HCT116 (cell line): ENCODE results near the gene RTN1. TPM values are rescaled to one million over a fixed set of nuclear protein-coding genes. Genes with fewer than 3 reads are reported as not detected.

Experiments
- ATAC-seq: fragments of 200-7000 bp; cut with Tn5 transposase; 2 replicates; pipeline ENCODE4 v1.9.1; 2020; ENCODE audit warnings: mild to moderate bottlenecking, moderate library complexity
- BruUV-seq: library from RNA; stranded (reverse); fragments of 400-500 nt; replicated peaks from 2 replicates; lab custom pipeline; 2021; lab: Mats Ljungman, UMichigan
- CTCF ChIA-PET: fragments of 300-600 bp; sonication (Branson Sonifier 250); formaldehyde crosslinking; loops from one replicate; lab custom pipeline; 2021; ENCODE audit warnings: antibody characterized with exemption; lab: Charles Lee
- POLR2A ChIA-PET: fragments of 300-600, 350-600 bp; sonication (Branson Sonifier 250); formaldehyde crosslinking; loops from one replicate; lab custom pipeline; 2021; ENCODE audit warnings: antibody characterized with exemption; lab: Charles Lee
- RAD21 ChIA-PET, 2 experiments: fragments of 300-600 bp; sonication (Branson Sonifier 250); formaldehyde crosslinking; loops; one replicate each; lab custom pipeline; 2023; ENCODE audit warnings: low total read pairs in 2 of 2; ENCODE audit not compliant: uncharacterized antibody in 2 of 2, unreplicated experiment in 2 of 2, low non-redundant PET in 1 of 2; lab: Charles Lee
- DNase-seq: peaks from one replicate; pipeline ENCODE4 v3.0.0-alpha.2; 2010; ENCODE audit warnings: low read depth, low spot score
- H2AFZ ChIP-seq: fragments of 200-600 bp; shearing (Covaris generic), sonication (generic); 2 replicates; pipeline ENCODE4 v1.6.1; 2017; ENCODE audit warnings: low read depth, mixed run types, mixed read lengths, antibody characterized with exemption, low read length; ENCODE audit not compliant: poor library complexity, severe bottlenecking
- H3K27ac ChIP-seq: 2 replicates; pipeline ENCODE4 v1.5.1; 2012; ENCODE audit warnings: low read depth, low read length
- H3K27me3 ChIP-seq: fragments of 200-600 bp; sonication (generic); 2 replicates; pipeline ENCODE4 v1.6.1; 2016; ENCODE audit warnings: mixed run types, low read length, mixed read lengths; ENCODE audit not compliant: insufficient read depth
- H3K36me3 ChIP-seq, 2 experiments: fragments of 200-500 bp in 1 of 2; fragments of 200-600 bp in 1 of 2; sonication (Bioruptor generic) in 1 of 2; sonication (generic) in 1 of 2; 2 replicates each; pipeline versions ENCODE4 v1.5.1 to v1.6.1; 2014 to 2016; ENCODE audit warnings: low read length in 2 of 2, inconsistent platforms in 1 of 2, mixed read lengths in 1 of 2, mixed run types in 1 of 2; ENCODE audit not compliant: insufficient read depth in 2 of 2, control insufficient read depth in 1 of 2
- H3K4me1 ChIP-seq, 2 experiments: fragments of 200-600 bp in 1 of 2; sonication (generic) in 1 of 2; 2 replicates each; pipeline versions ENCODE4 v1.5.1 to v1.6.1; 2012 to 2017; ENCODE audit warnings: low read length in 2 of 2, inconsistent platforms in 1 of 2, mild to moderate bottlenecking in 1 of 2, mixed read lengths in 1 of 2, mixed run types in 1 of 2, moderate library complexity in 1 of 2; ENCODE audit not compliant: insufficient read depth in 2 of 2, control insufficient read depth in 1 of 2
- H3K4me2 ChIP-seq: fragments of 200-600 bp; sonication (generic); 2 replicates; pipeline ENCODE4 v1.6.1; 2017; ENCODE audit warnings: mixed run types, low read length, mixed read lengths
- H3K4me3 ChIP-seq, 2 experiments: fragments of 200-600 bp in 1 of 2; sonication (generic) in 1 of 2; replicated peaks in 1 of 2; 2 replicates each; pipeline ENCODE4 v1.5.1; 2011 to 2016; ENCODE audit warnings: low read length in 2 of 2, control low read depth in 1 of 2, low read depth in 1 of 2, mild to moderate bottlenecking in 1 of 2, mixed read lengths in 1 of 2, mixed run types in 1 of 2
- H3K79me2 ChIP-seq: fragments of 200-600 bp; sonication (generic); 2 replicates; pipeline ENCODE4 v1.6.1; 2017; ENCODE audit warnings: mild to moderate bottlenecking, mixed run types, low read length, moderate library complexity, mixed read lengths; ENCODE audit not compliant: insufficient read depth
- H3K9ac ChIP-seq: fragments of 200-600 bp; sonication (generic); 2 replicates; pipeline ENCODE4 v1.6.1; 2016; ENCODE audit warnings: low read length, mixed read lengths
- H3K9me2 ChIP-seq: fragments of 200-600 bp; sonication (generic), shearing (Covaris generic); 2 replicates; pipeline ENCODE4 v1.6.1; 2017; ENCODE audit warnings: mixed run types, mild to moderate bottlenecking, moderate library complexity; ENCODE audit not compliant: insufficient read depth
- H3K9me3 ChIP-seq, 2 experiments: fragments of 200-500 bp in 1 of 2; fragments of 200-600 bp in 1 of 2; sonication (Bioruptor generic) in 1 of 2; sonication (generic) in 1 of 2; 2 replicates each; pipeline ENCODE4 v1.6.1; 2014 to 2017; ENCODE audit warnings: low read length in 2 of 2, mixed read lengths in 2 of 2, inconsistent platforms in 1 of 2, low read depth in 1 of 2, mild to moderate bottlenecking in 1 of 2, mixed run types in 1 of 2, moderate library complexity in 1 of 2; ENCODE audit not compliant: control insufficient read depth in 1 of 2, insufficient read depth in 1 of 2
- H4K20me1 ChIP-seq: fragments of 200-600 bp; sonication (generic), shearing (Covaris generic); 2 replicates; pipeline ENCODE4 v1.6.1; 2017; ENCODE audit warnings: mixed run types, mild to moderate bottlenecking, moderate library complexity; ENCODE audit not compliant: insufficient read depth
- CEBPB ChIP-seq: IDR thresholded peaks from 2 replicates; pipeline ENCODE4 v1.6.1; 2012; ENCODE audit warnings: low read depth
- EGR1 ChIP-seq: IDR thresholded peaks from 2 replicates; pipeline ENCODE4 v1.6.1; 2012; ENCODE audit warnings: low read depth
- EZH2 ChIP-seq: fragments of 200-600 bp; sonication (generic); IDR thresholded peaks from 2 replicates; pipeline ENCODE4 v1.6.1; 2017; ENCODE audit warnings: antibody characterized with exemption, mixed run types
- FOSL1 ChIP-seq: IDR thresholded peaks from 2 replicates; pipeline ENCODE4 v1.6.1; 2012; ENCODE audit warnings: low read depth
- JUND ChIP-seq: IDR thresholded peaks from 2 replicates; pipeline ENCODE4 v1.6.1; 2012
- MAX ChIP-seq: IDR thresholded peaks from 2 replicates; pipeline ENCODE4 v1.6.1; 2012
- POLR2A ChIP-seq: IDR thresholded peaks from 2 replicates; pipeline ENCODE4 v1.7.0; 2011; ENCODE audit warnings: borderline replicate concordance; ENCODE audit not compliant: insufficient read depth, insufficient read length; ENCODE audit errors: extremely low read depth
- POLR2AphosphoS5 ChIP-seq: IDR thresholded peaks from 2 replicates; pipeline ENCODE4 v1.6.1; 2011; ENCODE audit warnings: mild to moderate bottlenecking, low read depth, low read length, moderate library complexity
- RAD21 ChIP-seq: IDR thresholded peaks from 2 replicates; pipeline ENCODE4 v1.6.1; 2012; ENCODE audit warnings: low read depth, mild to moderate bottlenecking
- YY1 ChIP-seq: IDR thresholded peaks from 2 replicates; pipeline ENCODE4 v1.6.1; 2011; ENCODE audit warnings: low read length, low read depth, moderate library complexity, mild to moderate bottlenecking; ENCODE audit not compliant: insufficient replicate concordance; ENCODE audit errors: extremely low read depth
- intact Hi-C: fragments of 100-400 bp; cut with micrococcal nuclease; formaldehyde crosslinking; loops from 2 replicates; pipeline ENCODE4 v1.10.0; 2022
- total RNA-seq: library from RNA; stranded (reverse); gene quantifications from one replicate; pipeline ENCODE4 v1.2.1, GENCODE V29; 2021; ENCODE audit not compliant: unreplicated experiment
- TF ChIP-seq, protein P1 (sequence below): IDR thresholded peaks from 2 replicates; pipeline ENCODE4 v1.6.1; 2011; ENCODE audit warnings: mild to moderate bottlenecking, low read length, moderate library complexity; ENCODE audit not compliant: insufficient replicate concordance; ENCODE audit errors: extremely low read depth

RTN1 gene
- total RNA-seq, 1 experiment from 2014 or later = 0.57 TPM

DNA sequence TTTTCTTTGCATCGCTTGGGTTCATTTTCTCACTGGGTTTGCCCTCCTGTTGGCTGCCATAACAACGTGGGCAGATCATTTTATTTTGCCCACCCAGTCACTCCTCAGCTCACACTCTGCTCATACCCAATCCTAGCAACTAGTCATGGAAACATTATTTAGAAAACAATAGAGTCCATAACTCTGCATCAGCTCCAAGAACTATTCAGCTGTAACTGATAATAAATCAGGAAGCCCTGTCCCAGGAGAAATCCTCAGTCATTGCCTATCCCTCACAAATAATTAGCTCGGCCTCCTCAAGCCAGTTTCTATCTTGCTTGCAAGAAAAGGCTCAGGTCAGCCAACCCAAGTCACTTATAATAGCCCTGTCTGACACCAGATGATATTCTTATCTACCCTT, 43.2 kb downstream of the RTN1 start:
- DNase-seq (no peak), ATAC-seq (no peak)
- intact Hi-C loops = no loop called here
- Histone ChIP-seq H3K9ac (no peak overlapping the region), H4K20me1 (no peaks in the 10 kb centered on the region), H3K9me3 (no peaks in the 10 kb centered on the region), H3K4me2 (no peak overlapping the region), H3K4me3 (no peak overlapping the region), H3K4me1 (peaks cover 0 to 11% of the 10 kb centered on the region in 2 experiments; a peak in 2 of 4 replicates), H3K27ac (no peak overlapping the region), H2AFZ (no peak overlapping the region), H3K36me3 (no peaks in the 10 kb centered on the region), H3K9me2 (peaks cover 3% of the 10 kb centered on the region; the same call in 1 of the 2 replicates), H3K79me2 (no peaks in the 10 kb centered on the region), H3K27me3 (no peaks in the 10 kb centered on the region)
- no TSS peak for BruUV-seq
- ChIA-PET CTCF (no interaction called here), POLR2A (no interaction called here), RAD21 (no interaction called here)
- TF ChIP-seq YY1 (no peak), CEBPB (no peak)

- Histone ChIP-seq H4K20me1 (no peaks in the 10 kb centered on the region), H3K9ac (no peak overlapping the region), H3K9me3 (no peaks in the 10 kb centered on the region), H3K27me3 (no peaks in the 10 kb centered on the region), H3K27ac (no peak overlapping the region), H2AFZ (no peak overlapping the region), H3K4me3 (no peak overlapping the region), H3K36me3 (no peaks in the 10 kb centered on the region), H3K4me2 (no peak overlapping the region), H3K79me2 (no peaks in the 10 kb centered on the region), H3K9me2 (peaks cover 3% of the 10 kb centered on the region; the same call in 1 of the 2 replicates), H3K4me1 (peaks cover 0 to 11% of the 10 kb centered on the region in 2 experiments; a peak in 2 of 4 replicates)
- no peak for DNase-seq
- ChIA-PET CTCF (no interaction called here), RAD21 (no interaction called here), POLR2A (no interaction called here)
- no peak for TF ChIP-seq JUND
- TF ChIP-seq POLR2AphosphoS5 = no peak
- no peak for TF ChIP-seq EGR1
- no peak for TF ChIP-seq RAD21
- no peak for TF ChIP-seq POLR2A
- TF ChIP-seq MAX = no peak
- TF ChIP-seq FOSL1 = no peak
- no peak for TF ChIP-seq EZH2
- TF ChIP-seq, protein P1, sequence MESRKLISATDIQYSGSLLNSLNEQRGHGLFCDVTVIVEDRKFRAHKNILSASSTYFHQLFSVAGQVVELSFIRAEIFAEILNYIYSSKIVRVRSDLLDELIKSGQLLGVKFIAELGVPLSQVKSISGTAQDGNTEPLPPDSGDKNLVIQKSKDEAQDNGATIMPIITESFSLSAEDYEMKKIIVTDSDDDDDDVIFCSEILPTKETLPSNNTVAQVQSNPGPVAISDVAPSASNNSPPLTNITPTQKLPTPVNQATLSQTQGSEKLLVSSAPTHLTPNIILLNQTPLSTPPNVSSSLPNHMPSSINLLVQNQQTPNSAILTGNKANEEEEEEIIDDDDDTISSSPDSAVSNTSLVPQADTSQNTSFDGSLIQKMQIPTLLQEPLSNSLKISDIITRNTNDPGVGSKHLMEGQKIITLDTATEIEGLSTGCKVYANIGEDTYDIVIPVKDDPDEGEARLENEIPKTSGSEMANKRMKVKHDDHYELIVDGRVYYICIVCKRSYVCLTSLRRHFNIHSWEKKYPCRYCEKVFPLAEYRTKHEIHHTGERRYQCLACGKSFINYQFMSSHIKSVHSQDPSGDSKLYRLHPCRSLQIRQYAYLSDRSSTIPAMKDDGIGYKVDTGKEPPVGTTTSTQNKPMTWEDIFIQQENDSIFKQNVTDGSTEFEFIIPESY = no peak
- intact Hi-C loops = no loop called here
- BruUV-seq = no TSS peak
- no peak for ATAC-seq
Measured at GRCh38 chr14:59826150-59826549, 44.4 kb downstream of the RTN1 start.
